Measurements from ENCODE around the gene PCDH17.

The PCDH17 gene

GRCh38 chr13:57640607-57641006 lies 9.1 kb downstream of the PCDH17 start:
- TF ChIP-seq CREB1 (IDR thresholded peaks at IDR 0.05; ENCODE audit: low read depth) (no peak), USF1 (IDR thresholded peaks at IDR 0.05) (no peak), EGR1 (IDR thresholded peaks at IDR 0.05) (no peak), YY1 (IDR thresholded peaks at IDR 0.05; ENCODE audit: low read depth) (no peak), MAX (IDR thresholded peaks at IDR 0.05) (no peak), TCF12 (IDR thresholded peaks at IDR 0.05; ENCODE audit: low read depth) (no peak), CEBPB (IDR thresholded peaks at IDR 0.05) (no peak), TAF1 (IDR thresholded peaks at IDR 0.05; ENCODE audit: low read depth) (no peak), FOXM1 (IDR thresholded peaks at IDR 0.05; ENCODE audit: borderline replicate concordance, low read depth) (no peak), REST (IDR thresholded peaks at IDR 0.05; ENCODE audit: low read depth) (no peak)

- TF ChIP-seq NFIC (IDR thresholded peaks at IDR 0.05) (no peak), FOXM1 (IDR thresholded peaks at IDR 0.05; ENCODE audit: borderline replicate concordance, low read depth) (no peak), RAD21 (IDR thresholded peaks at IDR 0.05; ENCODE audit: low read depth) (no peak), EGR1 (IDR thresholded peaks at IDR 0.05) (no peak), TCF12 (IDR thresholded peaks at IDR 0.05; ENCODE audit: low read depth) (no peak), YY1 (IDR thresholded peaks at IDR 0.05; ENCODE audit: low read depth) (no peak), CEBPB (IDR thresholded peaks at IDR 0.05) (no peak), EP300 (IDR thresholded peaks at IDR 0.05; ENCODE audit: borderline replicate concordance) (no peak), USF1 (IDR thresholded peaks at IDR 0.05) (no peak), TEAD4 (IDR thresholded peaks at IDR 0.05) (no peak), ZBTB7A (IDR thresholded peaks at IDR 0.05; ENCODE audit: low read depth) (no peak), TAF1 (IDR thresholded peaks at IDR 0.05; ENCODE audit: low read depth) (no peak), CREB1 (IDR thresholded peaks at IDR 0.05; ENCODE audit: low read depth) (no peak), MAX (IDR thresholded peaks at IDR 0.05) (no peak), REST (IDR thresholded peaks at IDR 0.05; ENCODE audit: low read depth) (no peak)
Measured at GRCh38 chr13:57641051-57641450, 9.5 kb downstream of the PCDH17 start.

- TF ChIP-seq REST (IDR thresholded peaks at IDR 0.05; ENCODE audit: low read depth): no peak
- no peak for TF ChIP-seq CREB1 (IDR thresholded peaks at IDR 0.05; ENCODE audit: low read depth)
- TF ChIP-seq YY1 (IDR thresholded peaks at IDR 0.05; ENCODE audit: low read depth): no peak
- no peak for TF ChIP-seq MAX (IDR thresholded peaks at IDR 0.05)
- TF ChIP-seq CEBPB (IDR thresholded peaks at IDR 0.05): no peak
- TF ChIP-seq TEAD4 (IDR thresholded peaks at IDR 0.05): no peak
- TF ChIP-seq EGR1 (IDR thresholded peaks at IDR 0.05): no peak
- TF ChIP-seq TAF1 (IDR thresholded peaks at IDR 0.05; ENCODE audit: low read depth): no peak
- TF ChIP-seq USF1 (IDR thresholded peaks at IDR 0.05): no peak
- TF ChIP-seq RAD21 (IDR thresholded peaks at IDR 0.05; ENCODE audit: low read depth): no peak
- no peak for TF ChIP-seq EP300 (IDR thresholded peaks at IDR 0.05; ENCODE audit: borderline replicate concordance)
- TF ChIP-seq NFIC (IDR thresholded peaks at IDR 0.05): no peak
- no peak for TF ChIP-seq ZBTB7A (IDR thresholded peaks at IDR 0.05; ENCODE audit: low read depth)
Measured at GRCh38 chr13:57644106-57644505, 12.6 kb downstream of the PCDH17 start.
